HCT116 (cell line): Measurements from ENCODE around the gene LIPT1. TPM values are rescaled to one million over a fixed set of nuclear protein-coding genes. Genes with fewer than 3 reads are reported as not detected.

Source experiments
- ATAC-seq: fragments of 200-7000 bp; cut with Tn5 transposase; 2 replicates; pipeline ENCODE4 v1.9.1; 2020; ENCODE audit warnings: mild to moderate bottlenecking, moderate library complexity
- BruUV-seq: library from RNA; stranded (reverse); fragments of 400-500 nt; replicated peaks from 2 replicates; lab custom pipeline; 2021; lab: Mats Ljungman, UMichigan
- CTCF ChIA-PET: fragments of 300-600 bp; sonication (Branson Sonifier 250); formaldehyde crosslinking; loops from one replicate; lab custom pipeline; 2021; ENCODE audit warnings: antibody characterized with exemption; lab: Charles Lee
- POLR2A ChIA-PET: fragments of 300-600, 350-600 bp; sonication (Branson Sonifier 250); formaldehyde crosslinking; loops from one replicate; lab custom pipeline; 2021; ENCODE audit warnings: antibody characterized with exemption; lab: Charles Lee
- RAD21 ChIA-PET, 2 experiments: fragments of 300-600 bp; sonication (Branson Sonifier 250); formaldehyde crosslinking; loops; one replicate each; lab custom pipeline; 2023; ENCODE audit warnings: low total read pairs in 2 of 2; ENCODE audit not compliant: uncharacterized antibody in 2 of 2, unreplicated experiment in 2 of 2, low non-redundant PET in 1 of 2; lab: Charles Lee
- DNase-seq: peaks from one replicate; pipeline ENCODE4 v3.0.0-alpha.2; 2010; ENCODE audit warnings: low read depth, low spot score
- H2AFZ ChIP-seq: fragments of 200-600 bp; shearing (Covaris generic), sonication (generic); 2 replicates; pipeline ENCODE4 v1.6.1; 2017; ENCODE audit warnings: low read depth, mixed run types, mixed read lengths, antibody characterized with exemption, low read length; ENCODE audit not compliant: poor library complexity, severe bottlenecking
- H3K27ac ChIP-seq: 2 replicates; pipeline ENCODE4 v1.5.1; 2012; ENCODE audit warnings: low read depth, low read length
- H3K27me3 ChIP-seq: fragments of 200-600 bp; sonication (generic); 2 replicates; pipeline ENCODE4 v1.6.1; 2016; ENCODE audit warnings: mixed run types, low read length, mixed read lengths; ENCODE audit not compliant: insufficient read depth
- H3K36me3 ChIP-seq, 2 experiments: fragments of 200-500 bp in 1 of 2; fragments of 200-600 bp in 1 of 2; sonication (Bioruptor generic) in 1 of 2; sonication (generic) in 1 of 2; 2 replicates each; pipeline versions ENCODE4 v1.5.1 to v1.6.1; 2014 to 2016; ENCODE audit warnings: low read length in 2 of 2, inconsistent platforms in 1 of 2, mixed read lengths in 1 of 2, mixed run types in 1 of 2; ENCODE audit not compliant: insufficient read depth in 2 of 2, control insufficient read depth in 1 of 2
- H3K4me1 ChIP-seq, 2 experiments: fragments of 200-600 bp in 1 of 2; sonication (generic) in 1 of 2; 2 replicates each; pipeline versions ENCODE4 v1.5.1 to v1.6.1; 2012 to 2017; ENCODE audit warnings: low read length in 2 of 2, inconsistent platforms in 1 of 2, mild to moderate bottlenecking in 1 of 2, mixed read lengths in 1 of 2, mixed run types in 1 of 2, moderate library complexity in 1 of 2; ENCODE audit not compliant: insufficient read depth in 2 of 2, control insufficient read depth in 1 of 2
- H3K4me2 ChIP-seq: fragments of 200-600 bp; sonication (generic); 2 replicates; pipeline ENCODE4 v1.6.1; 2017; ENCODE audit warnings: mixed run types, low read length, mixed read lengths
- H3K4me3 ChIP-seq, 2 experiments: fragments of 200-600 bp in 1 of 2; sonication (generic) in 1 of 2; replicated peaks in 1 of 2; 2 replicates each; pipeline ENCODE4 v1.5.1; 2011 to 2016; ENCODE audit warnings: low read length in 2 of 2, control low read depth in 1 of 2, low read depth in 1 of 2, mild to moderate bottlenecking in 1 of 2, mixed read lengths in 1 of 2, mixed run types in 1 of 2
- H3K79me2 ChIP-seq: fragments of 200-600 bp; sonication (generic); 2 replicates; pipeline ENCODE4 v1.6.1; 2017; ENCODE audit warnings: mild to moderate bottlenecking, mixed run types, low read length, moderate library complexity, mixed read lengths; ENCODE audit not compliant: insufficient read depth
- H3K9ac ChIP-seq: fragments of 200-600 bp; sonication (generic); 2 replicates; pipeline ENCODE4 v1.6.1; 2016; ENCODE audit warnings: low read length, mixed read lengths
- H3K9me2 ChIP-seq: fragments of 200-600 bp; sonication (generic), shearing (Covaris generic); 2 replicates; pipeline ENCODE4 v1.6.1; 2017; ENCODE audit warnings: mixed run types, mild to moderate bottlenecking, moderate library complexity; ENCODE audit not compliant: insufficient read depth
- H3K9me3 ChIP-seq, 2 experiments: fragments of 200-500 bp in 1 of 2; fragments of 200-600 bp in 1 of 2; sonication (Bioruptor generic) in 1 of 2; sonication (generic) in 1 of 2; 2 replicates each; pipeline ENCODE4 v1.6.1; 2014 to 2017; ENCODE audit warnings: low read length in 2 of 2, mixed read lengths in 2 of 2, inconsistent platforms in 1 of 2, low read depth in 1 of 2, mild to moderate bottlenecking in 1 of 2, mixed run types in 1 of 2, moderate library complexity in 1 of 2; ENCODE audit not compliant: control insufficient read depth in 1 of 2, insufficient read depth in 1 of 2
- H4K20me1 ChIP-seq: fragments of 200-600 bp; sonication (generic), shearing (Covaris generic); 2 replicates; pipeline ENCODE4 v1.6.1; 2017; ENCODE audit warnings: mixed run types, mild to moderate bottlenecking, moderate library complexity; ENCODE audit not compliant: insufficient read depth
- ATF3 ChIP-seq: IDR thresholded peaks from 2 replicates; pipeline ENCODE4 v1.6.1; 2012
- CBX3 ChIP-seq: IDR thresholded peaks from 2 replicates; pipeline ENCODE4 v1.6.1; 2012; ENCODE audit warnings: low read depth
- CEBPB ChIP-seq: IDR thresholded peaks from 2 replicates; pipeline ENCODE4 v1.6.1; 2012; ENCODE audit warnings: low read depth
- CTCF ChIP-seq, 3 experiments: fragments of 200-600 bp in 1 of 3; sonication (generic) in 1 of 3; IDR thresholded peaks in 2 of 3; conservative IDR thresholded peaks in 1 of 3; 2 replicates each; pipeline ENCODE4 v1.5.1; 2012 to 2017; ENCODE audit warnings: low read depth in 2 of 3, low read length in 2 of 3, antibody characterized with exemption in 1 of 3, borderline replicate concordance in 1 of 3, control low read depth in 1 of 3, mild to moderate bottlenecking in 1 of 3, mixed read lengths in 1 of 3, mixed run types in 1 of 3, moderate library complexity in 1 of 3; ENCODE audit not compliant: insufficient read depth in 1 of 3
- EGR1 ChIP-seq: IDR thresholded peaks from 2 replicates; pipeline ENCODE4 v1.6.1; 2012; ENCODE audit warnings: low read depth
- SIN3A ChIP-seq: IDR thresholded peaks from 2 replicates; pipeline ENCODE4 v1.6.1; 2012; ENCODE audit warnings: low read depth
- SP1 ChIP-seq: IDR thresholded peaks from 2 replicates; pipeline ENCODE4 v1.6.1; 2012; ENCODE audit warnings: low read depth
- SRF ChIP-seq: IDR thresholded peaks from 2 replicates; pipeline ENCODE4 v1.6.1; 2012; ENCODE audit warnings: low read depth
- TCF7L2 ChIP-seq: IDR thresholded peaks from 2 replicates; pipeline ENCODE4 v1.7.0; 2011; ENCODE audit warnings: borderline replicate concordance, inconsistent platforms; ENCODE audit not compliant: insufficient read depth, insufficient read length; ENCODE audit errors: extremely low read depth
- YY1 ChIP-seq: IDR thresholded peaks from 2 replicates; pipeline ENCODE4 v1.6.1; 2011; ENCODE audit warnings: low read length, low read depth, moderate library complexity, mild to moderate bottlenecking; ENCODE audit not compliant: insufficient replicate concordance; ENCODE audit errors: extremely low read depth
- intact Hi-C: fragments of 100-400 bp; cut with micrococcal nuclease; formaldehyde crosslinking; loops from 2 replicates; pipeline ENCODE4 v1.10.0; 2022
- total RNA-seq: library from RNA; stranded (reverse); gene quantifications from one replicate; pipeline ENCODE4 v1.2.1, GENCODE V29; 2021; ENCODE audit not compliant: unreplicated experiment

The LIPT1 gene
- total RNA-seq, 1 experiment from 2014 or later, result 8.5 TPM

- Histone ChIP-seq H3K4me2 (no peak overlapping the region), H3K27ac (no peak overlapping the region), H3K4me3 (no peak overlapping the region), H3K9me2 (no peaks in the 10 kb centered on the region), H3K9ac (no peak overlapping the region), H4K20me1 (no peaks in the 10 kb centered on the region), H3K4me1 (no peaks in the 10 kb centered on the region), H3K36me3 (peaks cover 10 to 12% of the 10 kb centered on the region in 2 experiments; a peak in 3 of 4 replicates), H3K27me3 (no peaks in the 10 kb centered on the region), H3K9me3 (no peaks in the 10 kb centered on the region), H2AFZ (no peak overlapping the region), H3K79me2 (no peaks in the 10 kb centered on the region)
- ATAC-seq, result no peak
- ChIA-PET POLR2A (no interaction called here), CTCF (no interaction called here), RAD21 (no interaction called here)
- no peak for DNase-seq
- no peak for TF ChIP-seq EGR1
- no peak for TF ChIP-seq SP1
- TF ChIP-seq SIN3A, result no peak
- no peak for TF ChIP-seq ATF3
- TF ChIP-seq YY1, result no peak
- no peak for TF ChIP-seq CEBPB
- no peak for TF ChIP-seq SRF
- TF ChIP-seq CTCF (IDR thresholded peaks at IDR 0.05 in 2 of 3, conservative IDR thresholded peaks at IDR 0.05 in 1 of 3; ENCODE audit: borderline replicate concordance in 1 of 3, insufficient read depth in 1 of 3, low read depth in 2 of 3, low read length in 2 of 3), result no peak
- no peak for TF ChIP-seq CBX3
- no peak for TF ChIP-seq TCF7L2
- intact Hi-C loops, result no loop called here
- no TSS peak for BruUV-seq
These were observed 45.5 kb downstream of the LIPT1 start for GRCh38 chr2:99200076-99200800.
